Measurements from ENCODE around the gene CYTH1. TPM values are rescaled to one million over a fixed set of nuclear protein-coding genes. Genes with fewer than 3 reads are reported as not detected.
A peak's percentile ranks its signal among the peaks of the same experiment; 100 is the strongest.

CYTH1 gene
- polyA plus RNA-seq, 1 donor from 2014 or later = 120 TPM

GRCh38 chr17:78717431-78717980 lies 64.6 kb downstream of the CYTH1 start:
- Histone ChIP-seq H3K4me3 (ENCODE audit: low read length) (peak overlapping the region; percentile 82), H3K27ac (ENCODE audit: low read length) (peak overlapping the region; percentile 33), H3K9me3 (ENCODE audit: low read length) (no peaks in the 10 kb centered on the region), H3K4me2 (ENCODE audit: low read length) (peak overlapping the region; percentile 96), H3F3A (ENCODE audit: insufficient read depth, low read length, poor library complexity, severe bottlenecking) (no peaks in the 10 kb centered on the region), H4K20me1 (ENCODE audit: insufficient read depth) (no peaks in the 10 kb centered on the region), H3K9ac (ENCODE audit: low read length) (peak overlapping the region; percentile 70), H2AFZ (ENCODE audit: low read depth, low read length) (peak overlapping the region; percentile 15), H3K9me2 (ENCODE audit: insufficient read depth, low read length) (no peaks in the 10 kb centered on the region), H3K36me3 (ENCODE audit: insufficient read depth, low read length) (no peaks in the 10 kb centered on the region), H3K79me2 (replicated peaks; ENCODE audit: insufficient read depth, low read length) (peaks cover 74% of the 10 kb centered on the region), H3K27me3 (ENCODE audit: insufficient read depth, low read depth, low read length) (no peaks in the 10 kb centered on the region)
- TF ChIP-seq SMC3 (conservative IDR thresholded peaks at IDR 0.05; ENCODE audit: poor library complexity) = no peak
- no peak for TF ChIP-seq RAD21 (conservative IDR thresholded peaks at IDR 0.05)

- Histone ChIP-seq H3K27me3 (ENCODE audit: insufficient read depth, low read depth, low read length) (no peaks in the 10 kb centered on the region), H3K9me3 (ENCODE audit: low read length) (no peaks in the 10 kb centered on the region), H3F3A (ENCODE audit: insufficient read depth, low read length, poor library complexity, severe bottlenecking) (no peaks in the 10 kb centered on the region), H3K27ac (ENCODE audit: low read length) (peak overlapping the region; percentile 33), H3K36me3 (ENCODE audit: insufficient read depth, low read length) (no peaks in the 10 kb centered on the region), H3K4me3 (ENCODE audit: low read length) (peak overlapping the region; percentile 82), H3K9me2 (ENCODE audit: insufficient read depth, low read length) (no peaks in the 10 kb centered on the region), H3K4me2 (ENCODE audit: low read length) (peak overlapping the region; percentile 96), H4K20me1 (ENCODE audit: insufficient read depth) (no peaks in the 10 kb centered on the region), H2AFZ (ENCODE audit: low read depth, low read length) (peak overlapping the region; percentile 15), H3K9ac (ENCODE audit: low read length) (peak overlapping the region; percentile 70), H3K79me2 (replicated peaks; ENCODE audit: insufficient read depth, low read length) (peaks cover 68% of the 10 kb centered on the region)
- TF ChIP-seq CTCF (IDR thresholded peaks at IDR 0.05; ENCODE audit: poor library complexity, severe bottlenecking) (peak; percentile 11), POLR2AphosphoS5 (IDR thresholded peaks at IDR 0.05) (no peak), MXI1 (conservative IDR thresholded peaks at IDR 0.05; ENCODE audit: poor library complexity, severe bottlenecking) (peak; percentile 93)
Measured at GRCh38 chr17:78716814-78717393, 65.2 kb downstream of the CYTH1 start.

GRCh38 chr17:78716292-78716691 lies 65.8 kb downstream of the CYTH1 start:
- Histone ChIP-seq H3K36me3 (ENCODE audit: insufficient read depth, low read length) (no peaks in the 10 kb centered on the region), H3K27me3 (ENCODE audit: insufficient read depth, low read depth, low read length) (no peaks in the 10 kb centered on the region), H2AFZ (ENCODE audit: low read depth, low read length) (no peak overlapping the region), H3K4me3 (ENCODE audit: low read length) (peak overlapping the region; percentile 82), H3K79me2 (replicated peaks; ENCODE audit: insufficient read depth, low read length) (peaks cover 66% of the 10 kb centered on the region), H4K20me1 (ENCODE audit: insufficient read depth) (no peaks in the 10 kb centered on the region), H3K9me2 (ENCODE audit: insufficient read depth, low read length) (no peaks in the 10 kb centered on the region), H3K4me2 (ENCODE audit: low read length) (peak overlapping the region; percentile 96), H3K9me3 (ENCODE audit: low read length) (no peaks in the 10 kb centered on the region), H3K27ac (ENCODE audit: low read length) (no peak overlapping the region), H3F3A (ENCODE audit: insufficient read depth, low read length, poor library complexity, severe bottlenecking) (no peaks in the 10 kb centered on the region), H3K9ac (ENCODE audit: low read length) (peak overlapping the region; percentile 70)
- no peak for TF ChIP-seq RAD21 (conservative IDR thresholded peaks at IDR 0.05)
- TF ChIP-seq REST (IDR thresholded peaks at IDR 0.05; ENCODE audit: borderline replicate concordance) = no peak
- TF ChIP-seq CTCF (IDR thresholded peaks at IDR 0.05; ENCODE audit: poor library complexity, severe bottlenecking) = no peak
- TF ChIP-seq MXI1 (conservative IDR thresholded peaks at IDR 0.05; ENCODE audit: poor library complexity, severe bottlenecking) = no peak
- no peak for TF ChIP-seq EZH2 (IDR thresholded peaks at IDR 0.05; ENCODE audit: borderline replicate concordance, insufficient read depth, low read length, poor library complexity, severe bottlenecking)
- no peak for TF ChIP-seq POLR2AphosphoS5 (IDR thresholded peaks at IDR 0.05)
- no peak for TF ChIP-seq SMC3 (conservative IDR thresholded peaks at IDR 0.05; ENCODE audit: poor library complexity)
- TF ChIP-seq EP300 (conservative IDR thresholded peaks at IDR 0.05; ENCODE audit: poor library complexity, severe bottlenecking) = no peak
- no peak for TF ChIP-seq TAF1 (IDR thresholded peaks at IDR 0.05; ENCODE audit: low read depth)

Data from neural cell (in vitro differentiated cells).